Prostate gland (tissue), 2 donors: Measurements from ENCODE around the gene SECTM1. TPM values are rescaled to one million over a fixed set of nuclear protein-coding genes. Genes with fewer than 3 reads are reported as not detected.
"Not testable (repeated sequence)": the region's sequence is repeated elsewhere in the genome, so short reads cannot be mapped to it uniquely, and the experiment has no call there.

Experiments used
- DNase-seq: peaks from one replicate; pipeline ENCODE4 v3.0.0-alpha.2; 2019; ENCODE audit warnings: low spot score
- H3K27ac ChIP-seq, 2 donors: fragments of 200-600 bp; sonication (generic); 2 replicates each; pipeline ENCODE4 v1.5.1; 2017 to 2019
- H3K27me3 ChIP-seq: fragments of 200-600 bp; sonication (generic); replicated peaks from 2 replicates; pipeline ENCODE4 v1.5.1; 2019; ENCODE audit not compliant: insufficient read depth
- H3K36me3 ChIP-seq, 2 donors: fragments of 200-600 bp; sonication (generic); 1 replicate in 1 of 2; 2 replicates in 1 of 2; pipeline versions ENCODE4 v1.5.1 to v1.8.1; 2017 to 2019
- H3K4me1 ChIP-seq: fragments of 200-600 bp; sonication (generic); replicated peaks from 2 replicates; pipeline ENCODE4 v1.5.1; 2019
- H3K4me3 ChIP-seq, 2 donors: fragments of 200-600 bp; sonication (generic); 2 replicates each; pipeline ENCODE4 v1.5.1; 2017 to 2019
- H3K9me3 ChIP-seq: fragments of 200-600 bp; sonication (generic); 2 replicates; pipeline ENCODE4 v1.5.1; 2017
- POLR2A ChIP-seq: fragments of 450-650 bp; IDR thresholded peaks from one replicate; pipeline ENCODE4 v1.6.1; 2016; ENCODE audit warnings: antibody characterized with exemption, mild to moderate bottlenecking
- POLR2AphosphoS5 ChIP-seq: sonication (generic); formaldehyde crosslinking; IDR thresholded peaks from one replicate; pipeline ENCODE4 v1.6.1; 2017; ENCODE audit warnings: antibody characterized with exemption
- WGBS: methylation state at CpG from one replicate; pipeline ENCODE4 v1.1.5; 2018; 5-methylcytosine and 5-hydroxymethylcytosine counted together
- intact Hi-C: fragments of 100-400 bp; cut with DNase I; formaldehyde crosslinking; loops from one replicate; pipeline ENCODE4 v1.14.2; 2022
- total RNA-seq, 2 donors: library from RNA; depleted of rRNA; stranded (reverse); fragments of >200 nt; gene quantifications; one replicate each; pipeline ENCODE4 v1.1.0, GENCODE V29; 2016
- TF ChIP-seq, protein P1 (sequence below), 4 experiments: fragments of 200-600 bp in 2 of 4; fragments of 450-650 bp in 2 of 4; sonication (generic) in 2 of 4; IDR thresholded peaks; 1 replicate in 3 of 4; 2 replicates in 1 of 4; pipeline ENCODE4 v1.5.1; 2016 to 2019; ENCODE audit warnings: antibody characterized with exemption in 4 of 4, mild to moderate bottlenecking in 2 of 4, moderate library complexity in 2 of 4

The SECTM1 gene
- total RNA-seq, 2 donors from 2014 or later = 9.0 to 12.5 TPM

DNA sequence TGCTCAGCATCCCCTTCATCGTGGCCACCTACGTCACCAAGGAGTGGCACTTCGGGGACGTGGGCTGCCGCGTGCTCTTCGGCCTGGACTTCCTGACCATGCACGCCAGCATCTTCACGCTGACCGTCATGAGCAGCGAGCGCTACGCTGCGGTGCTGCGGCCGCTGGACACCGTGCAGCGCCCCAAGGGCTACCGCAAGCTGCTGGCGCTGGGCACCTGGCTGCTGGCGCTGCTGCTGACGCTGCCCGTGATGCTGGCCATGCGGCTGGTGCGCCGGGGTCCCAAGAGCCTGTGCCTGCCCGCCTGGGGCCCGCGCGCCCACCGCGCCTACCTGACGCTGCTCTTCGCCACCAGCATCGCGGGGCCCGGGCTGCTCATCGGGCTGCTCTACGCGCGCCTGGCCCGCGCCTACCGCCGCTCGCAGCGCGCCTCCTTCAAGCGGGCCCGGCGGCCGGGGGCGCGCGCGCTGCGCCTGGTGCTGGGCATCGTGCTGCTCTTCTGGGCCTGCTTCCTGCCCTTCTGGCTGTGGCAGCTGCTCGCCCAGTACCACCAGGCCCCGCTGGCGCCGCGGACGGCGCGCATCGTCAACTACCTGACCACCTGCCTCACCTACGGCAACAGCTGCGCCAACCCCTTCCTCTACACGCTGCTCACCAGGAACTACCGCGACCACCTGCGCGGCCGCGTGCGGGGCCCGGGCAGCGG is 41.2 kb upstream of the SECTM1 start:
- no peak overlapping the region for H3K27ac ChIP-seq
- DNase-seq = no peak
- H3K9me3 ChIP-seq = no peaks in the 10 kb centered on the region
- H3K4me3 ChIP-seq = no peak overlapping the region
- peaks cover 44% of the 10 kb centered on the region for H3K27me3 ChIP-seq
- peaks cover 4% of the 10 kb centered on the region for H3K4me1 ChIP-seq
- TF ChIP-seq POLR2AphosphoS5 (no peak), POLR2A (no peak)
- TF ChIP-seq, protein P1, sequence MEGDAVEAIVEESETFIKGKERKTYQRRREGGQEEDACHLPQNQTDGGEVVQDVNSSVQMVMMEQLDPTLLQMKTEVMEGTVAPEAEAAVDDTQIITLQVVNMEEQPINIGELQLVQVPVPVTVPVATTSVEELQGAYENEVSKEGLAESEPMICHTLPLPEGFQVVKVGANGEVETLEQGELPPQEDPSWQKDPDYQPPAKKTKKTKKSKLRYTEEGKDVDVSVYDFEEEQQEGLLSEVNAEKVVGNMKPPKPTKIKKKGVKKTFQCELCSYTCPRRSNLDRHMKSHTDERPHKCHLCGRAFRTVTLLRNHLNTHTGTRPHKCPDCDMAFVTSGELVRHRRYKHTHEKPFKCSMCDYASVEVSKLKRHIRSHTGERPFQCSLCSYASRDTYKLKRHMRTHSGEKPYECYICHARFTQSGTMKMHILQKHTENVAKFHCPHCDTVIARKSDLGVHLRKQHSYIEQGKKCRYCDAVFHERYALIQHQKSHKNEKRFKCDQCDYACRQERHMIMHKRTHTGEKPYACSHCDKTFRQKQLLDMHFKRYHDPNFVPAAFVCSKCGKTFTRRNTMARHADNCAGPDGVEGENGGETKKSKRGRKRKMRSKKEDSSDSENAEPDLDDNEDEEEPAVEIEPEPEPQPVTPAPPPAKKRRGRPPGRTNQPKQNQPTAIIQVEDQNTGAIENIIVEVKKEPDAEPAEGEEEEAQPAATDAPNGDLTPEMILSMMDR (IDR thresholded peaks at IDR 0.05) = no peak
- no peaks in the 10 kb centered on the region for H3K36me3 ChIP-seq
- WGBS = 51% methylated on average over 72 of the region's 79 CpGs
- intact Hi-C loops = no loop called here

DNA sequence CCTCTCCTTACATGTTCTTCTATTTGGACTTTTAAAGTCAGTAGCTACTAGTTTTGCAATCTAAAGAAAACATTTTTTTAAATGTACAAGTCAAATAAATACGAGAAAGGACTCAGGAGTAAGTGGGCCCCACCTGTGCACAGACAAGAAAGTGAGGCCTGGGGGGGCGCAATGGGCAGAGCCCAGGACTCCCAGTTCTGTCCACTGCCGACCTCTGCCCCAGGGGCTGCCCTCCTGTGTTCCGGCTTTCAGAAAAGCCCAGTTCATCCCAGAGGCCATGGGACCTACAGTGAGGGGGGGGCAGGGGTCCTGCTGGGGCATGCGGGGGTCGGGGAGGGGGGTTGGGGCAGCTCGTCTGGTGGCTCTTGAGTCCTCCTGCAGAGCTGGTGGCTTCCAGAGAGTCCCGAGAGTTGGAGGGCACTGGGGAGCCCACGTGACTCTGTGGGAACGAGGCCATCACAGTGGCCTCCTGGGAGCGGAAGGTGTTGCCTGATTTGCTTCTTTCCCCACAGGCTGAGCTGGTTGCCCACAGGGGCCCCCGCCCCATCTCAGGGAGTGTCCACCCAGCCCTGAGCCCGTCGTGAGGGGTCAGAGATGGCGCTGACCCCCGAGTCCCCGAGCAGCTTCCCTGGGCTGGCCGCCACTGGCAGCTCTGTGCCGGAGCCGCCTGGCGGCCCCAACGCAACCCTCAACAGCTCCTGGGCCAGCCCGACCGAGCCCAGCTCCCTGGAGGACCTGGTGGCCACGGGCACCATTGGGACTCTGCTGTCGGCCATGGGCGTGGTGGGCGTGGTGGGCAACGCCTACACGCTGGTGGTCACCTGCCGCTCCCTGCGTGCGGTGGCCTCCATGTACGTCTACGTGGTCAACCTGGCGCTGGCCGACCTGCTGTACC is 40.4 kb upstream of the SECTM1 start:
- intact Hi-C loops = no loop called here
- 87% methylated on average over 35 of the region's 37 CpGs for WGBS
- Histone ChIP-seq H3K4me3 (no peak overlapping the region), H3K36me3 (no peaks in the 10 kb centered on the region), H3K27me3 (peaks cover 44% of the 10 kb centered on the region), H3K9me3 (no peaks in the 10 kb centered on the region), H3K4me1 (peaks cover 4% of the 10 kb centered on the region), H3K27ac (no peak overlapping the region)
- DNase-seq = no peak
- TF ChIP-seq, protein P1 (IDR thresholded peaks at IDR 0.05) = no peak
- TF ChIP-seq POLR2AphosphoS5 = no peak
- TF ChIP-seq POLR2A = no peak

DNA sequence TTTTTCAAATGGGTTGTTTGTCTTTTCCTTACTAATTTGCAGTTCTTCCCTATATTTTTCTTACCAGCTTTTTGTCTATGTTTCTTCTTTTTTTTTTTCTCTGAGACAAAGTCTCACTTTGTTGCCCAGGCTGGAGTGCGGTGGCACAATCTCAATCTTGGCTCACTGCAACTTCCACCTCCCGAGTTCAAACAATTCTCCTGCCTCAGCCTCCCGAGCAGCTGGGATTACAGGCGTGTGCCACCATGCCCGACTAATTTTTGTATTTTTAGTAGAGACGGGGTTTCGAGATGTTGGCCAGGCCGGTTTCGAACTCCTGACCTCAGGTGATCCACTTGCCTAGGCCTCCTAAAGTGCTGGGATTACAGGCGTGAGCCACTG is 39.5 kb upstream of the SECTM1 start:
- H3K4me3 ChIP-seq, H3K36me3 ChIP-seq, H3K4me1 ChIP-seq, H3K9me3 ChIP-seq, intact Hi-C loops, H3K27ac ChIP-seq, DNase-seq: not testable (repeated sequence)
- 92% methylated on average over 10 of the region's 10 CpGs for WGBS
- peaks cover 39% of the 10 kb centered on the region for H3K27me3 ChIP-seq

DNA sequence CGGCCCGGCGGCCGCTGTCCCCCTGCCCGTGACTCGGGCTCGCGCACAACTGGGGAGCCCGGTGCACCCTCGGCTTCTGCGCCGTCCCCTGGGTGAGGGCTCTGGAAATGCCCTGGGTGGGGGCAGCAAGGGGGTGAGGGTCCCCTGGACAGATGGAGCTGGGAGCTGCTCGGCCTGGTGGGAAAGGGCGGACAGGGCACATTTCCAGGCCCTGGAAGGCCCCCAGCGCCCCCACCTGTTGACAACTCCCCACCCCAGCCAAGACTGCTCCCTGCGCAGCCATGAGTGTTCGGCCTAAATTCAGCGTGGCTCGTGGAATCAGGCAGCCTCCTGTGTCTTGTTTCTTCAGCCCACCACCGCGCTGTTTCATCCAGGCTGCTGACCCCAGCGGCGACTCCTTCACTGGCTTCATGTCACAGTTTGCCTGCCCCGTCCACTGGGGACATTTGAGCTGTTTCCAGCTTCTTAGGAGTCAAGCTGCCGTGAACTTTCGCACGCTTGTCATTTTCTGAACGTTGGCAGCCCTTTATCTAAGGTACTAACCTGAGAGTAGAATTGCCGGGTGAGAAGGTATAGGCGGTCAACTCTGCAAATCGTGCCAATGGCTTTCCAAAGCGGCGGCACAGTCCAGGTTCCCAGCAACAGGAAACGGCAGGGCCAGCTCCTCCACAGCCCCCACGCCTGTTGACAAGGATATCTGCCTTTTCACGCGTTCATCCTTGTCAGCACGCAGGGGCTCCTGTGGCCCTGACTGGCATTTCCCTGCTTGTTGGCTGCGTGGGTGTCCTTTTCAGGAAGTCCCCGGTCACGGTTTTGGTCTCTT is 38.9 kb upstream of the SECTM1 start:
- H3K27me3 ChIP-seq = peaks cover 37% of the 10 kb centered on the region
- no peaks in the 10 kb centered on the region for H3K36me3 ChIP-seq
- no peak overlapping the region for H3K27ac ChIP-seq
- H3K4me1 ChIP-seq = peaks cover 4% of the 10 kb centered on the region
- no peak for DNase-seq
- 61% methylated on average over 41 of the region's 41 CpGs for WGBS
- TF ChIP-seq, protein P1 (IDR thresholded peaks at IDR 0.05) = no peak
- no peak for TF ChIP-seq POLR2A
- no peak for TF ChIP-seq POLR2AphosphoS5
- H3K4me3 ChIP-seq = no peak overlapping the region
- intact Hi-C loops = no loop called here
- no peaks in the 10 kb centered on the region for H3K9me3 ChIP-seq
